ENCODE data around the gene TESK2.

TESK2 gene

DNA sequence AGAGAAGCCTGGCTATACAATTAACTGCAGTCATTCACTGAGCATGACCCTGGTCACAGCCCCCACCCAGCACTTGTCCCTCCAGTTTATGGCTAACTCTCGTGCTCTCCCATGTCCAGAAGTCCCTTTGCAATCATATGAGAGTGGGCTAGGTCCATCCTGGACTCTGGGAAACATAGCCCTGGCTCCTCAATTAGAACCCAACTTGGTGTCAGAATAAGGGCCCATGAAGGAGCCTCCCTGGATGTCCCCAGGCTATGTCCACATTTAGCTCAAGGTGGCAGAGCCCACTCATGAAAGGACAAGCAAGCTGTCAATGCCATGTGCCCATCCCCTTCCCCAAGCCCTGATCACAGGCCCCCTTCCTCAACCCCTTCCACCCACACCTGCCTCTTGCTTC is 191.7 kb downstream of the TESK2 start:
- no peak for DNase-seq

DNA sequence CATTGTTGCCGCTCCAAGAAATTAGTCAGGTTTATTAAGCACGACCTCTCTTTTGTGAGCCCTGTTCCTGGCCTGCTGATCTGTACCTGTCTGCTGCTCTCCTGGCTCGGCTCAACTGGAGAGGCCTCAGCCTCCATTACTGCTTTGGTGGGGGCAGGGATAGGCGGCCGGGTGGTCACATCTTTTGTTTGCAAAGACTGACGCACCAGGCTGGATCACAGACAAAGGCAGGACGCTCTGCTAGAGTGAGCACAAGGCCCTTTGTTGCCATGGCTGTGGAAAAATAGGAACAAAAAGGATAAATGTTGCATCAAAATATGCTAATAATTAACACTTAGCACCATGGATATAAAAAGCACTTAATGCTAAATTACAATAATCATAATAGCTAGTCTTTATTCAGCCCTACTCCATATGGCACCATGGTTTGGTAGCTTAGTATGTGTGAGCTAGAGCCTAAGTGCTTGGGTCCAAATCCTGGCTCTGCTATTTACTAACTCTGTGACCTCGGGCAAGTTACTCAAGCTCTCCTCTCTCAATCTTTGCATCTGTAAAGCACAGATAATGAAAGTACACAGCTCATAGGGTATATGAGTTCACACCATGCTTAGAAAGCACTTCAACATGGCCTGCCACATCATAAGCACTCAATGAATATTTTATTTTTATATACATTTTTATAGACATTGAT is 193.2 kb downstream of the TESK2 start:
- DNase-seq: no peak
